Suprapubic skin (tissue), 4 donors: ENCODE data around the gene GNPTAB. TPM values are rescaled to one million over a fixed set of nuclear protein-coding genes. Genes with fewer than 3 reads are reported as not detected.
A peak's percentile ranks its signal among the peaks of the same experiment; 100 is the strongest.

ENCODE experiments used
- DNase-seq, 2 donors: peaks; one replicate each; pipeline ENCODE4 v3.0.0-alpha.2; 2019; ENCODE audit warnings: low spot score in 2 of 2
- H3K27ac ChIP-seq: fragments of 200-600 bp; sonication (generic); one replicate; pipeline ENCODE4 v1.5.1; 2019
- H3K27me3 ChIP-seq: fragments of 200-600 bp; sonication (generic); one replicate; pipeline ENCODE4 v1.5.1; 2019
- H3K36me3 ChIP-seq: fragments of 200-600 bp; sonication (generic); one replicate; pipeline ENCODE4 v1.5.1; 2019
- H3K4me1 ChIP-seq: fragments of 200-600 bp; sonication (generic); one replicate; pipeline ENCODE4 v1.5.1; 2019
- H3K4me3 ChIP-seq: fragments of 200-600 bp; sonication (generic); one replicate; pipeline ENCODE4 v1.5.1; 2019; ENCODE audit warnings: mild to moderate bottlenecking
- H3K9me3 ChIP-seq: fragments of 200-600 bp; sonication (generic); one replicate; pipeline ENCODE4 v1.5.1; 2019
- EP300 ChIP-seq: sonication (generic); formaldehyde crosslinking; IDR thresholded peaks from one replicate; pipeline ENCODE4 v1.6.1; 2017; ENCODE audit warnings: antibody characterized with exemption
- POLR2A ChIP-seq, 2 donors: fragments of 450-650 bp; IDR thresholded peaks; one replicate each; pipeline ENCODE4 v1.6.1; 2017; ENCODE audit warnings: antibody characterized with exemption in 2 of 2, mild to moderate bottlenecking in 2 of 2, moderate library complexity in 2 of 2
- POLR2AphosphoS5 ChIP-seq, 3 donors: sonication (generic); formaldehyde crosslinking; IDR thresholded peaks; one replicate each; pipeline ENCODE4 v1.6.1; 2017; ENCODE audit warnings: antibody characterized with exemption in 3 of 3
- WGBS: methylation state at CpG from one replicate; pipeline ENCODE4 v1.1.5; 2018; 5-methylcytosine and 5-hydroxymethylcytosine counted together
- total RNA-seq, 4 donors: library from RNA; depleted of rRNA; stranded (reverse); fragments of >200 nt; gene quantifications; one replicate each; pipeline ENCODE4 v1.1.0, GENCODE V29; 2016
- TF ChIP-seq, protein P1 (sequence below), 2 donors: fragments of 200-600 bp in 1 of 2; fragments of 450-650 bp in 1 of 2; sonication (generic) in 1 of 2; IDR thresholded peaks; one replicate each; pipeline ENCODE4 v1.5.1; 2016 to 2019; ENCODE audit warnings: antibody characterized with exemption in 2 of 2, mild to moderate bottlenecking in 1 of 2, moderate library complexity in 1 of 2

GNPTAB gene
- total RNA-seq, 4 donors from 2014 or later: 25.0 to 68.2 (median 45.8) TPM

- Histone ChIP-seq H3K9me3 (no peaks in the 10 kb centered on the region), H3K27ac (no peak overlapping the region), H3K36me3 (no peaks in the 10 kb centered on the region), H3K4me3 (no peak overlapping the region), H3K27me3 (no peaks in the 10 kb centered on the region), H3K4me1 (peaks cover 6% of the 10 kb centered on the region)
- TF ChIP-seq POLR2AphosphoS5 (IDR thresholded peaks at IDR 0.05) (no peak), POLR2A (IDR thresholded peaks at IDR 0.05) (no peak), EP300 (no peak)
- TF ChIP-seq, protein P1, sequence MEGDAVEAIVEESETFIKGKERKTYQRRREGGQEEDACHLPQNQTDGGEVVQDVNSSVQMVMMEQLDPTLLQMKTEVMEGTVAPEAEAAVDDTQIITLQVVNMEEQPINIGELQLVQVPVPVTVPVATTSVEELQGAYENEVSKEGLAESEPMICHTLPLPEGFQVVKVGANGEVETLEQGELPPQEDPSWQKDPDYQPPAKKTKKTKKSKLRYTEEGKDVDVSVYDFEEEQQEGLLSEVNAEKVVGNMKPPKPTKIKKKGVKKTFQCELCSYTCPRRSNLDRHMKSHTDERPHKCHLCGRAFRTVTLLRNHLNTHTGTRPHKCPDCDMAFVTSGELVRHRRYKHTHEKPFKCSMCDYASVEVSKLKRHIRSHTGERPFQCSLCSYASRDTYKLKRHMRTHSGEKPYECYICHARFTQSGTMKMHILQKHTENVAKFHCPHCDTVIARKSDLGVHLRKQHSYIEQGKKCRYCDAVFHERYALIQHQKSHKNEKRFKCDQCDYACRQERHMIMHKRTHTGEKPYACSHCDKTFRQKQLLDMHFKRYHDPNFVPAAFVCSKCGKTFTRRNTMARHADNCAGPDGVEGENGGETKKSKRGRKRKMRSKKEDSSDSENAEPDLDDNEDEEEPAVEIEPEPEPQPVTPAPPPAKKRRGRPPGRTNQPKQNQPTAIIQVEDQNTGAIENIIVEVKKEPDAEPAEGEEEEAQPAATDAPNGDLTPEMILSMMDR (IDR thresholded peaks at IDR 0.05): no peak
- WGBS: 96% methylated on average over 1 of the region's 1 CpG
- no peak for DNase-seq
Measured at GRCh38 chr12:101850199-101850598, 19.4 kb upstream of the GNPTAB start.

- Histone ChIP-seq H3K4me3 (no peak overlapping the region), H3K4me1 (no peaks in the 10 kb centered on the region), H3K27ac (no peak overlapping the region), H3K27me3 (no peaks in the 10 kb centered on the region), H3K36me3 (no peaks in the 10 kb centered on the region), H3K9me3 (no peaks in the 10 kb centered on the region)
- no peak for TF ChIP-seq POLR2A (IDR thresholded peaks at IDR 0.05)
- no peak for TF ChIP-seq POLR2AphosphoS5 (IDR thresholded peaks at IDR 0.05)
- TF ChIP-seq, protein P1 (IDR thresholded peaks at IDR 0.05): no peak
- no peak for TF ChIP-seq EP300
- no peak for DNase-seq
- 73% methylated on average over 5 of the region's 5 CpGs for WGBS
Measured at GRCh38 chr12:101847325-101847724, 16.6 kb upstream of the GNPTAB start.

DNA sequence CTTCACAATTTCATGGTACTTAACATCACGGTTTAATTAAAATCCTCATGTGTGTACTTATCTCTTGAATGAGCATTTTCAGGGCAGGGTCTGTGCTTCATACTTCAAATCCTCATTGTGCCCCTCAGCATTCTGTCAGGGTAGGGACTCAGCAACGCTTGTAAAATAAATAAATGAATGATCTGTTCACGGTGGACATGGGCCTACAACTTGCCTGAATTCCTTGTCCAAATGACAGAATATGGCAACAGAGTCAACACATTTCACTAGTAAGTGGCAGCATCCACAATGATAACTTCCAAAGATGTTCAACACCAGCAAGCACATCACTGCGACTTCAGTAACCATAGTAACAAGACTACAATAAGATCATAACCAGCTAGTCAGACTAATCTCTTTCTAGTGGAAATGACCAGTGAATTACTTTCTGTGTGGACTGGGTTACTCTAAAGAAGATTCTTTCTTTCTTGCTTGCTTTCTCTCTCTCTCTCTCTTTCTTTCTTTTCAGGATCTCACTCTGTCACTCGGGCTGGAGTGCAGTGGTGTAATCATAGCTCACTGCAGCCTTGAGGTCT, 14.5 kb upstream of the GNPTAB start:
- 83% methylated on average over 5 of the region's 5 CpGs for WGBS

DNA sequence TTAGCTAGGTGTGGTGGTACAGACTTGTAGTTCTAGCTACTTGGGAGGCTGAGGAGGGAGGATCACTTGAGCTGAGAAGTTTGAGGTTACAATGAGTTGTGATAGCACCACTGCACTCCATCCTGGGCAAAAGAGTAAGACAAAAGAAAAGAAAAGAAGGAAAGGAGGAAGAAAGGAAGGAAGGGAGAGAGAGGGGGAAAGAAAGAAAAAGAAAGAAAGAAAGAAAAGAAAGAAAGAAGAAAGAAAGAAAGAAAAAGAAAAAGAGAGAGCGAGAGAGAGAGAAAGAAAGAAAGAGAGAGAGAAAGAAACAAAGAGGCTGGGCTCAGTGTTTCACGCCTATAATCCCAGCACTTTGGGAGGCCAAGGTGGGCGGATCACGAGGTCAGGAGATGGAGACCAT, 10.3 kb upstream of the GNPTAB start:
- TF ChIP-seq, protein P1 (IDR thresholded peaks at IDR 0.05): no peak
- TF ChIP-seq POLR2A (IDR thresholded peaks at IDR 0.05): no peak
- no peak for TF ChIP-seq POLR2AphosphoS5 (IDR thresholded peaks at IDR 0.05)
- TF ChIP-seq EP300: no peak
- no peaks in the 10 kb centered on the region for H3K27me3 ChIP-seq
- no peak overlapping the region for H3K27ac ChIP-seq
- no peaks in the 10 kb centered on the region for H3K36me3 ChIP-seq
- H3K9me3 ChIP-seq: no peaks in the 10 kb centered on the region
- 92% methylated on average over 4 of the region's 4 CpGs for WGBS
- H3K4me3 ChIP-seq: no peak overlapping the region
- no peak for DNase-seq
- H3K4me1 ChIP-seq: peaks cover 6% of the 10 kb centered on the region

More for the DNA sequence above, 14.5 kb upstream of the GNPTAB start:
- no peak overlapping the region for H3K27ac ChIP-seq
- no peaks in the 10 kb centered on the region for H3K27me3 ChIP-seq
- H3K4me1 ChIP-seq: no peaks in the 10 kb centered on the region
- H3K4me3 ChIP-seq: no peak overlapping the region
- DNase-seq: no peak
- no peaks in the 10 kb centered on the region for H3K36me3 ChIP-seq
- no peaks in the 10 kb centered on the region for H3K9me3 ChIP-seq
- TF ChIP-seq POLR2AphosphoS5 (IDR thresholded peaks at IDR 0.05) (no peak), POLR2A (IDR thresholded peaks at IDR 0.05) (no peak), EP300 (no peak)
- TF ChIP-seq, protein P1 (IDR thresholded peaks at IDR 0.05): no peak

DNA sequence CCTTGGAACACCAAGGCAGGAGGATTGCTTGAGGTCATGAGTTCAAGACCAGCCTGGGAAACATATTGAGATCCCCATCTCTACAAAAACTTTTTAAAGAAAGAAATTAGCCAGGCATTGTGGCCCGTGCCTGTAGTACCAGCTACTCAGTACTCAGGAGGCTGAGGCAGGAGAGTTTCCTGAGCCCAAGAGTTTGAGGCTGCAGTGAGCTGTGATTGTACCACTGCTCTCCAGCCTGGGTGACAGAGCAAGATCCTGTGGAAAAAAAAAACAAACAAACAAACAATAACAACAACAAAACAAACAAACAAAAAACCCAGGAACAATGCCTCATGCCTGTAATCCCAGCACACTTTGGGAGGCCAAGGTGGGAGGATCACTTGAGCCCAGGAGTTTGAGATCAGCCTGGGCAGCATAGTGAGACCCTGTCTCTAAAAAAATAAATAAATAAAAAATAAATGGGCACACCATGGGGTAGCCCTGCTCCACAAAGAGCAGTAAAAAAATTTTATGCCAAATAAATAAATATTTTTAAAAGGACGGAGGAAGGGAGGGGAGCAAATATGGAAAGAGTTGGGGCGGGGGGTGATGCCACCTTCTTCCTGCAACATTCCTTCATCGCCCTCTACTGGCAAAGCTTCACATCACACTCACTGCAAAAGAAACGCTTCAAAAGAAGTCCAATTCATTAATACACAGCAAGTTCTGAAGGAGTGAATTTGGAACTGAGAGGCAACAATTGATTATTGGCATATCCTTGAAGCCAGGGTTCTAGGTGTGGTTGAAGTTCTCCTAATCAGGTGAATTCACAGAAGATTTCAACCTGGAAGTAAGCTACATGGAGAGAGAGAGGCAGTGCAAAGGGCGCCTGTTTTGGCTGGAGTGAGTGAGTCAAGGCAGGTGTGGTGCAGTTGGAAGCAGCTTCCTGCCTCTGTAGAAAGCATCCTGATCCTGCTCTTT, 8.8 kb upstream of the GNPTAB start:
- H3K27ac ChIP-seq: no peak overlapping the region
- 30% methylated on average over 6 of the region's 6 CpGs for whole genome bisulfite sequencing
- H3K27me3 ChIP-seq: no peaks in the 10 kb centered on the region
- TF ChIP-seq, protein P1 (IDR thresholded peaks at IDR 0.05): peak; percentile 65 to 84
- no peak for TF ChIP-seq EP300
- no peak for TF ChIP-seq POLR2A (IDR thresholded peaks at IDR 0.05)
- no peak for TF ChIP-seq POLR2AphosphoS5 (IDR thresholded peaks at IDR 0.05)
- no peaks in the 10 kb centered on the region for H3K9me3 ChIP-seq
- H3K36me3 ChIP-seq: no peaks in the 10 kb centered on the region
- no peak overlapping the region for H3K4me3 ChIP-seq
- peaks cover 6% of the 10 kb centered on the region for H3K4me1 ChIP-seq
- DNase-seq: peak in 1 of 2 donors; percentile 75
